Measurements from ENCODE around the gene TMPRSS4.

Gene TMPRSS4

DNA sequence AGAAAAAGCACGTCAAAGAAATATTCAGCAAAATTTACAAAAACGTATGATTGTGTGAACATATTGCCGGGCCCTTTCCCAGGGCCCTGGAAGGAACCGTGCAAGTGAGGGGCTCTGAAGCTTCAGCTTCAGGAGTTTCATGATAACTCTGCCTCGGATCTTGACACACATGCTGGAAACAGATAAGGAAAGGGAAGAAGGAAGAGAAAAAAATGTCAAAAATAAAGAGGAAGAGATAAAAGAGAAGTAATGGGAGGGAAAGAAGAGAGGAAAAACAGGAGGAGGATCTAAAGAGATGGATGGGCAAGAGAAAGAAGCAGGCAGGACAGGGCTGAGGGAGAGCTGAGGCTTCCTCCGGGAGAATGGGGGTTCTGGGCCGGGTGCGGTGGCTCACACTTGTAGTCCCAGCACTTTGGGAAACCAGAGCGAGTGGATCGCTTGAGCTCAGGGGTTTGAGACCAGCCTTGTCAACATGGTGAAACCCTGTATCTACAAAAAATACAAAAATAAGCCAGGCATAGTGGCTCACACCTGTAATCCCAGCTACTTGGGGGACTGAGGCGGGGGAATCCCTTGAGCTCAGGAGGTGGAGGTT lies 2.7 kb upstream of the TMPRSS4 start:
- H3K4me2 ChIP-seq (ENCODE audit: low read length), result no peak overlapping the region
- no peak overlapping the region for H3K27ac ChIP-seq
- H3K79me2 ChIP-seq, result no peaks in the 10 kb centered on the region
- H3K9ac ChIP-seq, result no peak overlapping the region
- no peak overlapping the region for H3K4me3 ChIP-seq (ENCODE audit: low read depth, low read length)
- no peaks in the 10 kb centered on the region for H3K36me3 ChIP-seq (ENCODE audit: control insufficient read depth, insufficient read depth, low read length)
- H3K9me3 ChIP-seq (ENCODE audit: control insufficient read depth, low read length), result no peaks in the 10 kb centered on the region
- H3K4me1 ChIP-seq, result no peaks in the 10 kb centered on the region
- no peak for TF ChIP-seq CTCF (IDR thresholded peaks at IDR 0.05)
- no peak overlapping the region for H2AFZ ChIP-seq
- no peaks in the 10 kb centered on the region for H3K27me3 ChIP-seq (ENCODE audit: control insufficient read depth, insufficient read depth, low read length)

- H3K27me3 ChIP-seq (ENCODE audit: control insufficient read depth, insufficient read depth, low read length), result no peaks in the 10 kb centered on the region
- H3K36me3 ChIP-seq (ENCODE audit: control insufficient read depth, insufficient read depth, low read length), result no peaks in the 10 kb centered on the region
- no peak overlapping the region for H3K27ac ChIP-seq
- no peaks in the 10 kb centered on the region for H3K79me2 ChIP-seq
- H3K9ac ChIP-seq, result no peak overlapping the region
- H3K4me3 ChIP-seq (ENCODE audit: low read depth, low read length), result no peak overlapping the region
- no peaks in the 10 kb centered on the region for H3K9me3 ChIP-seq (ENCODE audit: control insufficient read depth, low read length)
- H2AFZ ChIP-seq, result no peak overlapping the region
- no peaks in the 10 kb centered on the region for H3K4me1 ChIP-seq
- no peak for TF ChIP-seq CTCF (IDR thresholded peaks at IDR 0.05)
- H3K4me2 ChIP-seq (ENCODE audit: low read length), result no peak overlapping the region
Observed at GRCh38 chr11:118074785-118075184, 2.1 kb upstream of the TMPRSS4 start.

DNA sequence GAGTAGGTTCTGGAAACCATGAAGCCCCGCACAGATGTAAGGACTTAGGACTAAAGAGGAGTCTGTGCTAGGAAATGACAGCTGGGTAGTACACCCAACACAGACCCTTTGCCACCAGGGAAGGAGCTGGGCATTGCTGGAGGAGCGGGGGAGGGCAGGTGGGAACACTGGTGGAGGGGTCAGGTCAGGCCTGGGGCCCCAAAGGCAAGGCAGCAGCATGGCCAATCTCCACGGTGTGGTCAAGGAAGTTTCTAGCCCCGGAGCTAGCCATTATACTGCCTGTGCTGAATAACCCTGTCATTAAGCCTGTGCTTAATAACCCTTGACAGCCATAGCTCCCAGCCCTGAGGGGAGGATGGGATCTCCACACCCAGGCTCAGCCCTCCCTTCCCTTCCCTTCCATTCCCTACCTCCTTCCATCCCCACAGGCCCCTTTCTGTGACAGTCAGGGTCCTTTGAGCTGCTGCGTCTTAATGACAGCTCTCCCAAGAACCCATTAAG lies 2.1 kb downstream of the TMPRSS4 start:
- no peaks in the 10 kb centered on the region for H3K4me1 ChIP-seq

GRCh38 chr11:118079491-118079890 lies 2.6 kb downstream of the TMPRSS4 start:
- Histone ChIP-seq H3K36me3 (ENCODE audit: control insufficient read depth, insufficient read depth, low read length) (no peaks in the 10 kb centered on the region), H3K4me2 (ENCODE audit: low read length) (no peak overlapping the region), H3K9ac (no peak overlapping the region), H3K27ac (no peak overlapping the region), H3K27me3 (ENCODE audit: control insufficient read depth, insufficient read depth, low read length) (no peaks in the 10 kb centered on the region), H2AFZ (no peak overlapping the region), H3K79me2 (no peaks in the 10 kb centered on the region), H3K9me3 (ENCODE audit: control insufficient read depth, low read length) (no peaks in the 10 kb centered on the region), H3K4me3 (ENCODE audit: low read depth, low read length) (no peak overlapping the region), H3K4me1 (no peaks in the 10 kb centered on the region)
- TF ChIP-seq CTCF (IDR thresholded peaks at IDR 0.05), result no peak

More for the DNA sequence above, 2.1 kb downstream of the TMPRSS4 start:
- Histone ChIP-seq H3K4me2 (ENCODE audit: low read length) (no peak overlapping the region), H3K27ac (no peak overlapping the region), H3K4me3 (ENCODE audit: low read depth, low read length) (no peak overlapping the region), H3K79me2 (no peaks in the 10 kb centered on the region), H3K27me3 (ENCODE audit: control insufficient read depth, insufficient read depth, low read length) (no peaks in the 10 kb centered on the region), H3K36me3 (ENCODE audit: control insufficient read depth, insufficient read depth, low read length) (no peaks in the 10 kb centered on the region), H3K9me3 (ENCODE audit: control insufficient read depth, low read length) (no peaks in the 10 kb centered on the region), H2AFZ (no peak overlapping the region), H3K9ac (no peak overlapping the region)
- TF ChIP-seq CTCF (IDR thresholded peaks at IDR 0.05), result no peak

DNA sequence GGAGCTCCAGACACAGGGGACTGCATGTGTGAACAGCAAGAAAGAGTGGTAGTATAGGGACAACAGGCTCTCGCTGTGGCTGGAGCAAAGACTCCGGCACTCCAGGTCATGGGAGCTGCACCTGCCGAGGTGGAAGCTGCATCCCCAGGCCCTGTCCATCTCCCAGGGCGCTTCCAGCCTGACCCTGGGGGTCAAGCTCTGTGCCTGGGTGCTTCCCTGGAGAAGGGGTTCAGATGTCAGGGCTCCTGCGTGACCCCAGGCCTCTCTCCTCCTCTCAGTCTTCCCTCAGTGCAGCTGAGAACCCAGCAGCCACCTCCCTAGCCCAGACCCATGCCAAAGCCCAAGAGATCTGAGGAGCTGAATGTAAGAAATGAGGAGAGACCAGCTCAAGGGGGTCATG lies 3.4 kb downstream of the TMPRSS4 start:
- Histone ChIP-seq H3K36me3 (ENCODE audit: control insufficient read depth, insufficient read depth, low read length) (no peaks in the 10 kb centered on the region), H3K27ac (no peak overlapping the region), H3K4me2 (ENCODE audit: low read length) (no peak overlapping the region), H3K79me2 (no peaks in the 10 kb centered on the region), H3K9ac (no peak overlapping the region), H2AFZ (no peak overlapping the region), H3K4me1 (no peaks in the 10 kb centered on the region), H3K9me3 (ENCODE audit: control insufficient read depth, low read length) (no peaks in the 10 kb centered on the region), H3K4me3 (ENCODE audit: low read depth, low read length) (no peak overlapping the region), H3K27me3 (ENCODE audit: control insufficient read depth, insufficient read depth, low read length) (no peaks in the 10 kb centered on the region)
- TF ChIP-seq CTCF (IDR thresholded peaks at IDR 0.05), result no peak

Data from parathyroid adenoma (tissue), 2 donors.